ENCODE results near the gene SELP.

- TF ChIP-seq CTCF (conservative IDR thresholded peaks at IDR 0.05; ENCODE audit: low read length) (no peak), EZH2phosphoT487 (IDR thresholded peaks at IDR 0.05; ENCODE audit: borderline replicate concordance) (no peak)
Measured at GRCh38 chr1:169586067-169586394, 43.9 kb downstream of the SELP start.
